ENCODE measurements around the gene SPAM1.

Gene SPAM1

DNA sequence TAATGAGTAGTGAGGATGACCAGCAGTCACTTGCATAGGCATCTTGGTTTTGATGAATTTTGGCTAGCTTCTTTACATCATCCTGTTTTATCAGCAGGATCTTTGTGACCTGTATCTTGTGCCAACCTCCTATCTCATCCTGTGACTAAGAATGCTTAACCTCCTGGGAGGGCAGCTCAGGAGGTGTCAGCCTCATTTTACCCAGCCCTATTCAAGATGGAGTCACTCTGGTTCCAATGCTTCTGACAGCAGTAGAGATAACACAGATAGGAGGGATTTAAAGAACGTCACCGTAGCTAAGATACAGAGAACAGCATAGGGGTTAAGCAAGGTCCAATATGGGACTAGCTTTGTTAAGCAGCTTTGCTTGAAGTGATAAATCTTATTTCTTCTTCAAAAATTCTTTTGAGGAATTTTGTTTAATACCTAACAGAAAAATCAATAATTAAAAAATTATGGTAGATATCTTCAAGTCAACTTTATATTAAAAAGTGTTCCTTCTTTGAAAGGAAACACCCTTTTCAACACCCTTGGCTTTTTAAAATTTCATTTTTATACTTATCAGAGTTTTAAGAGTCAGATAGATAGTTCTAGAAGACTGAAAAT lies 68.0 kb downstream of the SPAM1 start:
- DNase-seq (ENCODE audit: low spot score), result no peak
- in situ Hi-C loops (cut with MboI; ENCODE audit: low pct_unique_long_range_greater_than_20kb, low sequenced_read_pairs, unreplicated experiment), result no loop called here
- TF ChIP-seq CTCF (IDR thresholded peaks at IDR 0.05; ENCODE audit: extremely low read depth, insufficient read depth, missing control alignments), result no peak

DNA sequence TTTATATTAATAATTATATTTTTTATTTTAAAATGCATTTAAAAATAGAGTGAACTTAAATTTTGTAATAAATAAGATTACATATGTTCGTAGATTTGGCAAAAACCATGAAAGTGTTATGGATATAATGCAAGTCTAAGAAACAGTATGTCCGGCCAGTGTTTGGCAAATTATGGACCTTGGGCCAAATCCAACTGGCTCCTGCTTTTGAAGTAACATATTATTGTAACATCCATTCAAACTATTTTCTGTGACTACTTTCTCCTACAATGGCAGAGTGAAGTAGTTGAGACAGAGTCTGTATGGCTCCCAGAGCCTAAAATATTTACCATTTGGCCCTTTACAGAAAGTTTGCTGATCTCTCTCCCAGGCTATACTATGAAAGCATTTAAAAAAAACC lies 69.0 kb downstream of the SPAM1 start:
- no peak for TF ChIP-seq CTCF (IDR thresholded peaks at IDR 0.05; ENCODE audit: extremely low read depth, insufficient read depth, missing control alignments)
- in situ Hi-C loops (cut with MboI; ENCODE audit: low pct_unique_long_range_greater_than_20kb, low sequenced_read_pairs, unreplicated experiment), result no loop called here
- no peak for DNase-seq (ENCODE audit: low spot score)

GRCh38 chr7:123994449-123994848 lies 69.4 kb downstream of the SPAM1 start:
- no peak for TF ChIP-seq CTCF (IDR thresholded peaks at IDR 0.05; ENCODE audit: extremely low read depth, insufficient read depth, missing control alignments)
- DNase-seq (ENCODE audit: low spot score), result no peak
- in situ Hi-C loops (cut with MboI; ENCODE audit: low pct_unique_long_range_greater_than_20kb, low sequenced_read_pairs, unreplicated experiment), result no loop called here

- in situ Hi-C loops (cut with MboI; ENCODE audit: low pct_unique_long_range_greater_than_20kb, low sequenced_read_pairs, unreplicated experiment), result no loop called here
- no peak for TF ChIP-seq CTCF (IDR thresholded peaks at IDR 0.05; ENCODE audit: extremely low read depth, insufficient read depth, missing control alignments)
- peak; percentile 29 for DNase-seq (ENCODE audit: low spot score)
Observed at GRCh38 chr7:123995617-123996326, 70.7 kb downstream of the SPAM1 start.

- no peak for DNase-seq (ENCODE audit: low spot score)
- in situ Hi-C loops (cut with MboI; ENCODE audit: low pct_unique_long_range_greater_than_20kb, low sequenced_read_pairs, unreplicated experiment), result no loop called here
- no peak for TF ChIP-seq CTCF (IDR thresholded peaks at IDR 0.05; ENCODE audit: extremely low read depth, insufficient read depth, missing control alignments)
Observed at GRCh38 chr7:123996327-123996625, 71.2 kb downstream of the SPAM1 start.

DNA sequence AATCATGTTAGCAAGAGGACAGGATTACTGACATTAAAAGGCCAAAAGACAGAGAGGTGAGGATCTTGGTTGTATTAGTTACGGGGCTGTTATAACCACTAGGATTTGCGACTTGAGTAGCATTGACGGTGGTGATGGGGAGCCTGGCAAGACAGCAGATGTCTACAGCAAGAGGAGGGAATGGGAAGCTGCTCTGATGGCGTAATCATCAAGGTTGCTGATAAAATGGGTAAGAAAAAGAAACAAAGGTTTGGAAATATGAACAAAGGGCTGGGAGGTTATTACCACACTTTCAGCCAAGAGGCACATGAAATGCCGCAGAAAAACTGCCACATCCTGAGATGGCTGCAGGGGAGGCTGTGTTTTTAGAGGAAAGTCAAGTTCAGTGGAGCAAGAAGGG lies 73.9 kb downstream of the SPAM1 start:
- DNase-seq (ENCODE audit: low spot score), result no peak
- in situ Hi-C loops (cut with MboI; ENCODE audit: low pct_unique_long_range_greater_than_20kb, low sequenced_read_pairs, unreplicated experiment), result no loop called here
- TF ChIP-seq CTCF (IDR thresholded peaks at IDR 0.05; ENCODE audit: extremely low read depth, insufficient read depth, missing control alignments), result no peak
